SH-SY5Y (cell line): ENCODE data around the gene AKAP17A.

Experiments
- GATA2 ChIP-seq: IDR thresholded peaks from 2 replicates; pipeline ENCODE4 v1.6.1; 2011; ENCODE audit warnings: mild to moderate bottlenecking, low read depth, low read length
- GATA3 ChIP-seq: IDR thresholded peaks from 2 replicates; pipeline ENCODE4 v1.6.1; 2011; ENCODE audit warnings: low read depth, mild to moderate bottlenecking, low read length, moderate library complexity

GRCh38 chrX:1601051-1601767 is 9.8 kb downstream of the AKAP17A start:
- TF ChIP-seq GATA2 (no peak), GATA3 (no peak)
